Measurements from ENCODE around the gene MEGF11.

Gene MEGF11

GRCh38 chr15:66253418-66254088, at the start of gene MEGF11:
Gene MEGF11, minus strand, starts transcription at chr15:66253750. Its CDS starts 125,347 bp downstream, at chr15:66128403.
- no peak for DNase-seq

- no peak for DNase-seq
Observed at GRCh38 chr15:66302489-66303278, 49.1 kb upstream of the MEGF11 start.

- DNase-seq = no peak
Observed at GRCh38 chr15:66298803-66299251, 45.3 kb upstream of the MEGF11 start.

GRCh38 chr15:66296186-66296585, 42.6 kb upstream of the MEGF11 start:
- DNase-seq = no peak

GRCh38 chr15:66294932-66295235, 41.3 kb upstream of the MEGF11 start:
- no peak for DNase-seq

- no peak for DNase-seq
Observed at GRCh38 chr15:66294157-66294931, 40.8 kb upstream of the MEGF11 start.

GRCh38 chr15:66293419-66294156, 40.0 kb upstream of the MEGF11 start, which contains the start of gene DIS3L:
Gene DIS3L, plus strand, starts transcription at chr15:66293568. Its CDS starts 29 bp downstream, at chr15:66293597.
- DNase-seq = peak; percentile 66

- peak; percentile 2 for DNase-seq
Observed at GRCh38 chr15:66292571-66293418, 39.2 kb upstream of the MEGF11 start.

GRCh38 chr15:66291816-66292570, 38.4 kb upstream of the MEGF11 start:
- DNase-seq = no peak

- DNase-seq = no peak
Observed at GRCh38 chr15:66290518-66290917, 37.0 kb upstream of the MEGF11 start.

GRCh38 chr15:66290007-66290406, 36.5 kb upstream of the MEGF11 start:
- DNase-seq = no peak

- no peak for DNase-seq
Observed at GRCh38 chr15:66288551-66289185, 35.1 kb upstream of the MEGF11 start.

- DNase-seq = no peak
Observed at GRCh38 chr15:66288093-66288492, 34.5 kb upstream of the MEGF11 start.

- DNase-seq = no peak
Observed at GRCh38 chr15:66287461-66288057, 34.0 kb upstream of the MEGF11 start.

- DNase-seq = no peak
Observed at GRCh38 chr15:66285533-66286280, 32.2 kb upstream of the MEGF11 start.

GRCh38 chr15:66284271-66284670, 30.7 kb upstream of the MEGF11 start:
- no peak for DNase-seq

GRCh38 chr15:66278671-66279070, 25.1 kb upstream of the MEGF11 start:
- DNase-seq = no peak

GRCh38 chr15:66278056-66278455, 24.5 kb upstream of the MEGF11 start:
- no peak for DNase-seq

- no peak for DNase-seq
Observed at GRCh38 chr15:66276546-66276945, 23.0 kb upstream of the MEGF11 start.

All from activated naive CD4-positive, alpha-beta T cell treated with Interleukin-2 at 50 U/mL for 16 hours (primary cell).